ENCODE results near the gene PKDCC. TPM values are rescaled to one million over a fixed set of nuclear protein-coding genes. Genes with fewer than 3 reads are reported as not detected.

PKDCC gene
- total and polyA plus RNA-seq, 2 of the 13 experiments (the other 11 are each of a cell fraction or from before 2014, with no cell fraction given) = 52.6 to 58.8 TPM

- ChIA-PET CTCF (ENCODE audit: low intra/inter-chr PET ratio, low total read pairs) (interaction anchor here (0.6 to 6.3 kb wide), 11 partner anchors 32 to 280 kb away, joined by 3 to 119 read pairs (median 5); no protein-coding TSS in a partner anchor), POLR2A (interaction anchor here (1.3 to 5.7 kb wide), 5 partner anchors 39 to 233 kb away, joined by 3 to 29 read pairs (median 4); partner anchors contain the start of gene PKDCC)
- peak; percentile 76 for DNase-seq (ENCODE audit: low spot score)
- ATAC-seq = peak; percentile 89
- Histone ChIP-seq H3K79me2 (ENCODE audit: insufficient read depth, low read length) (peaks cover 6% of the 10 kb centered on the region), H3K4me1 (ENCODE audit: insufficient read depth, low read length) (peaks cover 65% of the 10 kb centered on the region), H3K9ac (ENCODE audit: insufficient read depth, low read depth, low read length) (no peak overlapping the region), H4K20me1 (ENCODE audit: insufficient read depth, low read length) (no peaks in the 10 kb centered on the region), H3K4me2 (ENCODE audit: low read depth, low read length) (peak overlapping the region; percentile 74), H3K36me3 (replicated peaks in 1 of 2; ENCODE audit: control insufficient read depth in 1 of 2, insufficient read depth in 2 of 2, low read length in 2 of 2) (no peaks in the 10 kb centered on the region), H3K4me3 (replicated peaks in 1 of 3; ENCODE audit: insufficient read depth in 1 of 3, low read depth in 2 of 3, low read length in 3 of 3) (peak overlapping the region; percentile 6 to 51 (median 20); a peak in 3 of 6 replicates), H3K9me3 (ENCODE audit: low read length) (no peaks in the 10 kb centered on the region), H2AFZ (ENCODE audit: low read length) (peak overlapping the region; percentile 64), H3K27ac (ENCODE audit: extremely low read length, insufficient read depth, low read length) (no peak overlapping the region), H3K27me3 (ENCODE audit: control insufficient read depth in 1 of 2, insufficient read depth in 2 of 2, low read length in 2 of 2) (peaks cover 0 to 6% of the 10 kb centered on the region in 2 experiments; a peak in 1 of 5 replicates)
- intact Hi-C loops (cut with micrococcal nuclease; ENCODE audit: unreplicated experiment) (loop anchor here (1.0 to 5.0 kb wide), 6 partner anchors 30 to 1599 kb away; no protein-coding TSS in a partner anchor), in situ Hi-C loops (cut with HindIII; ENCODE audit: extremely low pct_ligation_motif_present, low pct_unique_long_range_greater_than_20kb) (no loop called here)
- no TSS peak for BruUV-seq (replicated peaks)
- WGBS (ENCODE audit: low lambda C conversion rate) = 15% methylated on average over 6 of the region's 6 CpGs
- peak; percentile 94 for FAIRE-seq
- TF ChIP-seq ZNF350 (CRISPR knock-in tag; IDR thresholded peaks at IDR 0.05; ENCODE audit: borderline replicate concordance, low read depth) = no peak; the same call in 1 of the 2 replicates
- TF ChIP-seq SNAI1 (CRISPR knock-in tag; IDR thresholded peaks at IDR 0.05; ENCODE audit: borderline replicate concordance) = no peak
- peak; percentile 50; the same call in 1 of the 2 replicates for TF ChIP-seq ZBTB38 (CRISPR knock-in tag; IDR thresholded peaks at IDR 0.05)
- no peak for TF ChIP-seq ZSCAN21 (CRISPR knock-in tag; IDR thresholded peaks at IDR 0.05; ENCODE audit: borderline replicate concordance)
- TF ChIP-seq NR1H2 (CRISPR knock-in tag; IDR thresholded peaks at IDR 0.05; ENCODE audit: borderline replicate concordance, low read depth) = no peak
- TF ChIP-seq HHEX (CRISPR knock-in tag; IDR thresholded peaks at IDR 0.05) = no peak
- TF ChIP-seq RAD21 (CRISPR knock-in tag; IDR thresholded peaks at IDR 0.05) = peak; percentile 97
- TF ChIP-seq ZBTB40 (IDR thresholded peaks at IDR 0.05) = no peak
- TF ChIP-seq ZBTB40 (CRISPR knock-in tag; IDR thresholded peaks at IDR 0.05) = 0 out of 2 replicates have a peak, but pooled peaks have one; percentile 39
- TF ChIP-seq RFX5 (IDR thresholded peaks at IDR 0.05; ENCODE audit: low read depth, low read length) = no peak
- no peak for TF ChIP-seq ZNF510 (CRISPR knock-in tag; IDR thresholded peaks at IDR 0.05; ENCODE audit: low read depth)
- peak; percentile 38; the same call in 1 of the 2 replicates for TF ChIP-seq FOXA3 (CRISPR knock-in tag; IDR thresholded peaks at IDR 0.05)
- peak; percentile 45 for TF ChIP-seq ASH2L (IDR thresholded peaks at IDR 0.05; ENCODE audit: insufficient read length, low read depth, low read length)
- peak; percentile 55 for TF ChIP-seq ZNF781 (CRISPR knock-in tag; IDR thresholded peaks at IDR 0.05; ENCODE audit: borderline replicate concordance, not compliant biosample characterization)
- TF ChIP-seq MEIS2 (CRISPR knock-in tag; IDR thresholded peaks at IDR 0.05) = 0 out of 2 replicates have a peak, but pooled peaks have one; percentile 23
Measured at GRCh38 chr2:42086500-42086953, 38.7 kb downstream of the PKDCC start.

Data from HepG2 (cell line).